NCI-H2196 treated with DMSO at 0.1 percent for 48 hours (cell line): ENCODE data around the gene CNR1.

Experiments
- DNase-seq: peaks from one replicate; lab custom pipeline; 2025; ENCODE audit not compliant: unreplicated experiment; lab: John Stamatoyannopoulos, UW

Gene CNR1

DNA sequence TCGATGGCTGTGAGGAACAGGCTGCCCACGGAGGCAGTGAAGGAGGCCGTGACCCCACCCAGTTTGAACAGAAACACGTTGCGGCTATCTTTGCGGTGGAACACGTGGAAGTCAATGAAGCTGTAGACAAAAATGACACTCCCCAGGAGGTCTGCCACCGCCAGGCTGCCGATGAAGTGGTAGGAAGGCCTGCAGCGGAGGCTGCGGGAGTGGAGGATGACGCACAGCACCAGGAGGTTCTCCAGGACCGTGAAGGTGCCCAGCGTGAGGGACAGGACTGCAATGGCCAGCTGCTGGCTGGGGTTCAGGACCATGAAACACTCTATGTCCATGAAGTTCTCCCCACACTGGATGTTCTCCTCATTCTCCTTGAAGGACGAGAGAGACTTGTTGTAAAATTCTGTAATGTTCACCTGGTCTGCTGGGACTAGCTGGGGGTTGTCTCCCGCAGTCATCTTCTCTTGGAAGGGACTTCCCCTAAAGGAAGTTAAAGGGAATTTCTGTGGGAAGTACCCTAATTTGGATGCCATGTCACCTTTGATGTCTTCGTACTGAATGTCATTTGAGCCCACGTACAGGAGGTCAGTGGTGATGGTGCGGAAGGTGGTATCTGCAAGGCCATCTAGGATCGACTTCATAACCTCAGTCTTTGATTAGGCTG lies 21.4 kb downstream of the CNR1 start:
- DNase-seq, result no peak

DNA sequence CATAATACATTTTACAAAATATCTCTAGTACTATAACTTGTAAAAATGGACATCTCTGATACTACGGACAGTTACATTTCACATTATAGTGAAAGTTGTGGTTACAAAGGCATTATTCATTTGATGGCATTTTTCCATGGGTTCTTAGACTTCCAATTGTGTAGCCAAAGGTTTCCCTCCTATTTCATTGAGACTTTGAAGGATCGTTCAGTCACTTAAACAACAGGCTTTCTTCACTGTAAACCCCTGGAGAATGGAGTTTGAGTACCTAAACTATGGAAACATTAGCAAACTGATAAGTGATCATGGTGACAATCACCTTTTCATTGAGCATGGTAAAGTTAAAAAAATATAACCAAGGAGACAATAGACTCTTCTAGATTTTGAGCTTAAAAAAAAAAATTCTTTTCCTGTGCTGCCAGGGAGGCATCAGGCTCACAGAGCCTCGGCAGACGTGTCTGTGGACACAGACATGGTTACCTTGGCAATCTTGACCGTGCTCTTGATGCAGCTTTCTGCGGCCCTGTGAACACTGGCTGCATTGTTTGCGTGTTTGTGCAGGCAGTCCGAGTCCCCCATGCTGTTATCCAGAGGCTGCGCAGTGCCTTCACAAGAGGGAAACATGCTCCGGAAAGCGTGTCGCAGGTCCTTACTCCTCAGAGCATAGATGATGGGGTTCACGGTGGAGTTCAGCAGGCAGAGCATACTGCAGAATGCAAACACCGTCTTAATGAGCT lies 22.6 kb downstream of the CNR1 start:
- DNase-seq, result no peak

DNA sequence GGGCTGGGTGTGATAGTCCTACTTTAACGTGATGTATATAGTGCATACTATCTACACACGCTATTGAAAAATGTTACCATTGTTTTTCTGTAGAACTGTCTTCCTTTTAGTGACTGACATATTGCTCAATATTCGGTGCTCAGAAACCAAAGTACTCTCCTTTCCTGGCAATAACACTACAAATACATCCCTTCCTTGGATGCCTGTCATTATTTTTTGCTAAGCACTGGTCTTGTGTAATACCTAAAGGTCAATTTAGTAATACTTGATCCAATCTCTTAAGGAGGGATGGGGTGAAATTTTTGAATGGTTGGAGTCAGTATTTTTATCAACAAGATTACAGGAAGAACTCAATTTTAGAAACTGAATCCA lies 23.9 kb downstream of the CNR1 start:
- DNase-seq, result no peak

- DNase-seq, result no peak
Measured at GRCh38 chr6:88141561-88142296, 24.4 kb downstream of the CNR1 start.

DNA sequence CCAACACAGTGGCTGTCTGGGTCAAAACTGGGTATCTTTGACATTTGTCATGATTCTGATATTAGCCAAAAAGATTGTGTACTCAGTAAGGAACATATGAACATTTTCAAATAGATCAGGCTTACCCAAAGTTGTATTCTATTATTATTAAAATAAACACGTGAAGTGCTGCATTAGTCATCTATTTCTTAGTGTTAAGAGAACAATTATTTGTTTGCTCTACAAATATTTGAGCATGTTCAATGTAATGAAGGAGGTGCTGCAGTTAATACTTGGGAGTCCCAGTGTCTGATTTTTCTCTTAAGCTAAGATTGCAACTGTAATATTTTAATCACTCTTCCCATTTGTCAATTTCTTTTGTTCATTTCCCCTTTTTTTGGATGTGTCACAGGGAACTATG lies 28.2 kb downstream of the CNR1 start:
- DNase-seq, result no peak

GRCh38 chr6:88135578-88136114 lies 30.5 kb downstream of the CNR1 start:
- DNase-seq, result no peak

GRCh38 chr6:88134575-88134974 lies 31.6 kb downstream of the CNR1 start:
- no peak for DNase-seq

GRCh38 chr6:88133718-88134117 lies 32.4 kb downstream of the CNR1 start:
- no peak for DNase-seq

GRCh38 chr6:88124925-88125557 lies 41.1 kb downstream of the CNR1 start:
- no peak for DNase-seq

DNA sequence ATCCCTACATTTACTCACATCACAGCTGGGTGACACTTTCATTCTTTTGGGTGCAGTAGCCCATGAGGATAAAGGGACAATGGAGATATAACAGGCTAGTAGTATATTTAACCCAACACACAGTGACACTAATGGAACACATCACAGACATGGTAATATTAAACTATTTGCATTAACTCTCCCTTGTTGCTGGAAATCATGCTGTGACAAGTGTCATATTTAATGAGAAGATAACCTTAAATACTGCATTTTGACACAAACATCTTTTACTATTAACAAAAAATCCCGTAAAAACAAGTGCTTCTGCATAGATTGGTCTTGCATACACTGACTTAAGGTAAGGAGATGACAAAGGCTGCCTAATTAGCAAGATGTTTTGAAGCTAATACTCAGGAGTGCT lies 45.5 kb downstream of the CNR1 start:
- DNase-seq, result no peak

DNA sequence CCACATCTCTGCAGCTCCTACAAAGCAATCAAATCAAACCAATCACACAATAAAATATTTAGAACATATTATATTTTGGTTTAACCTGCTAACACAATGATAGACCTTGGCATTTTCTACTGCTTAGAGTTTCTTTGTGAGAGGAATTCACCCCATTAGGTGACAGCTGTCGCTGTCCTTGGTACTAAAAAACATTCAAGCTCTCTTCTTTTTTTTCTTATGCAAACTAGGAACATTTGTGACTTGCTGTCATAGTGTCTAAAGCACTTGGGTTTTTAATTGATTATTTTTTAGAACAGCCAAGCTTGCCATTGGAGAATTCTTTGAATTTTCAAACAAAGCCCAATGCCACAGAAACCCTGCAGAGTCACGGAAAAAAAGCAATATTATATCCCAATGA lies 46.4 kb downstream of the CNR1 start:
- DNase-seq, result no peak

DNA sequence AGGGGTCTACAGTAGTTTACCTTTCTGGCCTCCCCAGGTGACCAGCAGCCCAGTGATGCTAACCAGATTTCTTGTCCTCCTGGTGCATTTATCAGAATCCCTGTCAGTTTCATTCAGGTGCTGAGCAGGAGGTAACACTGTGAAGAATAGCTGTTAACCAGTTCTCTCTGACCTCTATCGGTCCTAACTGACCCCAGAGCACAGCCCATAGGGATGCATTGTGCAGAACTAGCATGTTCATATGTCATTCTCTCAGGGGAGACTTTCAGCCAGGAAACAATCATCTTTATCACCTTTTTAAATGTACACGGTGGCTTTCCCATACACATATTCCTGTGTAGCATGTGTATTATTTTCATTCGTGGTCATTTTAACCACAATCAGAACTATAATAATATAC lies 49.9 kb downstream of the CNR1 start:
- DNase-seq, result no peak

DNA sequence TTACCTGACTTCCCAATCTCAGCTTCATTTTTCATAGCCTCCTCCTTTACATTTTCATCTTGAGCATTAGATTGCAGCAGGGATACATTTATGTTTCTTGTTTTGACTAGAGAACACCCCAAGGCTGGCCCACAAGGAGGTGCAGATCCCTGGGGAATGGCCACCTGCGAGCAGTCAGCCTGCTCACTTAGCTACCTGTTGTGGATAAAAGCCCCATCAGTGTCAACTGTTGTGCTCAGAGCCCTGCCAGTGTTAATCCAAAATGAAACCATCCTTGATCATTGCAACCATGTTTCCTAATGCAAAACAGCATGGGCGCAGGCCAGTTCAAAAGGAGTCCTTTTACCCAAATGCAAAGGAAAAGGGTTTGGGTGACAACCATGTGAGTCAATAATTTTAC lies 50.8 kb downstream of the CNR1 start:
- DNase-seq, result no peak

GRCh38 chr6:88114838-88115237 lies 51.3 kb downstream of the CNR1 start:
- no peak for DNase-seq

GRCh38 chr6:88111991-88112390 lies 54.2 kb downstream of the CNR1 start:
- DNase-seq, result no peak

- no peak for DNase-seq
Measured at GRCh38 chr6:88107241-88107640, 58.9 kb downstream of the CNR1 start.

- DNase-seq, result no peak
Measured at GRCh38 chr6:88105741-88106340, 60.3 kb downstream of the CNR1 start.
